ENCODE measurements around the gene TMEM109. TPM values are rescaled to one million over a fixed set of nuclear protein-coding genes. Genes with fewer than 3 reads are reported as not detected.

The TMEM109 gene
- total RNA-seq, result 69.9 and 76.4 TPM in 2 replicates

DNA sequence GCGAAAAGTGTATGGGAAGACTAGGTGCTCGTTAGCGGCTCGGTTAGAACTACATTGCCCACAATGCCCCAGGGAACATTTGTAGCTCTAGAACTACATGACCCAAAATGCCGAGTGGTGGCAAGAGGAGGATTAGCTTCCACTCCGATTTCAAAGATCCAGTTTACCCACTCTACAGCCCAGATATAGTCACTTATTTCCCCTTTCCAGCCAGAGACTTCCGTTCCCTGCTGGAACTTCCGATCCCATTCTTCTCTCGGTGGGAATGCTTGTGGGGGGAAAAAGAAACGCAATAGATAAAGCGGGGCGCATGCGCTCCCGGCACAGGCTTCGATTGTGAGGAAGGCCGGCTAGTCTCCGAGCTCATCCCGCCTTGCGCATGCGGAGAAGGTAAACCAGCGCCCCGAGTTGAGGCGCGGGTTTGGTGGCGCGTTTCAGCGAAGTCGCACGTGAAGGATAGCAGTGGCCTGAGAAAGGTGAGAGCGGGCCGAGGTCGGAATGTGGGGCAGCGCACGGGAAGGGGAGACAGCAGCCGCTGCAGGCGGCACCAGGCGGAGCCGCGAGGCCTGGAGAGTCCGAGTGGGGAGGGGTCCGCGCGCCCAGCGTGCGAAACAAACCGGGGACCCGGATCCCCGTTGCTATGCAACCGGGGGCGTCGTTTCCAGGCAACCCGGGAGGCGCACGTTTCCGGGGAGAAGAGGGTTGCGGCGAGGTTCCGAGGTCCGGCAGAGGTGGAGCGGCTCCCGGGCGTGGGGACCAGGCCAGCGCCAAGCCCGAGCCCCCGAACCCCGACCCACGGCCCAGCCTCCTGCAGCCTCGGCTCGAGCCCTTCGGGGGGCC is at the start of gene TMEM109:
TMEM109 (plus strand) TSS at position 366 of the 840 bp plus-strand sequence. CDS start 5,536 bp downstream, outside the sequence.

GRCh38 chr11:60866911-60867870 is 46.8 kb upstream of the TMEM109 start, which contains the start of gene ZP1:
TSS of gene ZP1 (plus strand) at chr11:60867542. CDS start at chr11:60867562, 20 bp downstream.

GRCh38 chr11:60906132-60906972 is 7.6 kb upstream of the TMEM109 start, which contains the start of gene PRPF19:
TSS of gene PRPF19 (minus strand) at chr11:60906585. CDS start at chr11:60906382, 203 bp downstream.

DNA sequence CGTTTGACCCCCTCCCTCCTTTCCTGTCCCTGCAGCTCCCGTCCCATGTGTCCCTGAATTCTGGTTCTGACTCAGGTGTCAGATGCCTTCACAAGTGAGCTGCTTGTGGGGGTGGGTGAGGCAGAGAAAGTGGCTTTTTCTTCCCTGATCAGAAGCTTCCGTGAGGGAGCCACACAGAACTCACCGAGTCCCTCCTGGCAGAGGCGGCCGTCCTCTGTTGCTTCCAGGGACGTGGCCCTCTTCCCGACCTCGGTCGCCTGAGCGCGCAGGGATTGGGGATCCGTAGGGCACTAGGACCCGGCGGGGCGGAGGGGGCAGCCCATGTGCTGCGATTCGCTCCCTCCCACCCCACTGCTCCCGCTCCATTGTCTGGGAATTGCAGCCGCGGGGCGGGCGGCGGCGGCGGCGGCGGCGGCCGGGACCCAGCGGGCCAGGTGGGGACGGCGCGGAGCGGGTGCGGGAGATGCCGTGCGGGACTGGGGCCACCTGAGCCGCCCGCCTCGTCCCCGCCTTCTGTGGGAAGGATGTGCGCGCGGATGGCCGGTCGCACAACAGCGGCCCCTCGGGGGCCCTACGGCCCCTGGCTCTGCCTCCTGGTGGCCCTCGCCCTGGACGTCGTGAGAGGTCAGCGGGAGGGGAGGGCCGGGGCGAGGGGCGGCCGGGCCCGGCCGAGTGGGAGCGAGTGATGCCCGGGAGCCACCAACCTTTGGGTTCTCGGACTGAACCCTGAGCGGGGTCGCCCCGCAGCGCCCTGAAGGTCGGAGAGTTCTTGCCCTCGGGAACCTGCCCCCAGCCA is 10.3 kb downstream of the TMEM109 start, which contains the start of gene TMEM132A:
TMEM132A (plus strand) TSS at position 351 of the 796 bp plus-strand sequence; CDS start at position 525, 174 bp downstream.

DNA sequence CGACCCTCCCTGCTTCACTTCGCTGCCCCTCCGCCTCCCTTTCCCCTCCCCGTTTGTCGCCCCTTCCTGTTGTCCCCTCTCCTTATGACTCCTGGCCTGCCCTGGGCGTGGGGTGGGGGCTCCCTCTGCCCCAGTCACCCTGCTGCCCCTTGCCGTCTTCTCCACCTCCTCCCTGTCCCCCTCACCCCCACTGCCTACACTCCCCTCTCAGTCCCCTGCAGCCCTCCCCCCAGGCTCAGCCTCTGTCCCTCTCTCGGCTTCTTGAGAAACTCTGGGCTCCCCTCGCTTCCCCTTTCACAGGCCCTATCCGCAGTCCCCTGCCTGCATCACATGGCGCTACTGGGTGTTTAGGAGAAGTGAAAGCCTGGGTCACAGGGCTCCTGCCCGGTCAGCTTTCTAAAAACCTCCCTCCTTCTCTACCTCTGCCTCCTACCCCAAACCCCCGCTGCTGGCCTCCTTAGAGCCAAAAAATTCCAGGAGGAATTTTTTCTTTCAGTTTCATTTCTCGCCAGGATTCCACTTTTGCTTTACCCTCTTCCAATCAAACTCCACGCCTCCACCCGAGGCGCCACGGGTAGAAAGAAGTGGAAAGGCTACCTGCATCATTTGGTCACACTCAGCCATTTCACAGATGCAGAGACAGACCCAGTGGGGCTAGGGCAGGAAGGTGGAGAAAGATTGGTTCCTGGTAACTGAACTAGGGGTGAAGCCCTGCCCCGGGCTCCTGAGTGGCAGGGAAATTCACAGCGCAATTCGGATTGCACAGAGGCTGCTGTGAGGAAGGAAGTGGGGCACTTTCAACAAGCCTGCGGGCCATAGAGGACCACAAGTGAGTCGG is 38.2 kb downstream of the TMEM109 start, which contains the start of gene SLC15A3:
SLC15A3 (minus strand) TSS at position 273 of the 838 bp plus-strand sequence. CDS start 625 bp downstream, outside the sequence.

GRCh38 chr11:60971520-60971919 is 57.6 kb downstream of the TMEM109 start, which contains the start of gene CD6:
TSS of gene CD6 (plus strand) at chr11:60971680. CDS start at chr11:60971866, 186 bp downstream.

Other genes starting within 250 kb of the TMEM109 start
- gene MS4A8, start 214.5 kb upstream of the TMEM109 start, total RNA-seq, result not detected in 2 replicates
- not detected in 2 replicates for gene MS4A18, start 189.4 kb upstream of the TMEM109 start, total RNA-seq
- gene MS4A15, start 157.3 kb upstream of the TMEM109 start, total RNA-seq, result not detected in 2 replicates
- gene MS4A10, start 128.8 kb upstream of the TMEM109 start, total RNA-seq, result not detected in 2 replicates
- gene CCDC86, start 72.0 kb upstream of the TMEM109 start, total RNA-seq, result 23.6 and 31.4 TPM in 2 replicates
- gene PTGDR2, start 58.2 kb upstream of the TMEM109 start, total RNA-seq, result 2.5 and 6.8 TPM in 2 replicates
- 1.6 and 3.1 TPM in 2 replicates for gene ZP1, start 46.6 kb upstream of the TMEM109 start, total RNA-seq
- gene PRPF19, start 7.6 kb upstream of the TMEM109 start, total RNA-seq, result 80.9 and 82.1 TPM in 2 replicates
- gene TMEM132A, start 10.3 kb downstream of the TMEM109 start, total RNA-seq, result 127 and 158 TPM in 2 replicates
- 8.5 and 9.2 TPM in 2 replicates for gene SLC15A3, start 38.0 kb downstream of the TMEM109 start, total RNA-seq
- not detected in 2 replicates for gene CD6, start 57.5 kb downstream of the TMEM109 start, total RNA-seq
- not detected in 2 replicates for gene CD5, start 188.3 kb downstream of the TMEM109 start, total RNA-seq
- gene VPS37C, start 247.3 kb downstream of the TMEM109 start, total RNA-seq, result 11.8 and 24.8 TPM in 2 replicates

Data from epithelial cell of alveolus of lung (primary cell).